T-helper 1 cell treated with Interleukin-12 subunit alpha and Interleukin-12 subunit beta and Interleukin-4 antibody, amounts not matched to agents 30 μg/mL and 1 μg/mL, for 36 hours (primary cell): ENCODE results near the gene GALR2.

ENCODE experiments used
- H3K27ac Mint-ChIP-seq: one replicate; pipeline ENCODE4 v1.8.0; 2021; ENCODE audit warnings: mild to moderate bottlenecking, mixed read lengths
- H3K27me3 Mint-ChIP-seq: one replicate; pipeline ENCODE4 v1.8.0; 2021; ENCODE audit warnings: low read depth, mixed read lengths
- H3K36me3 Mint-ChIP-seq: one replicate; pipeline ENCODE4 v1.8.0; 2021; ENCODE audit warnings: low read depth, mixed read lengths
- H3K4me1 Mint-ChIP-seq: one replicate; pipeline ENCODE4 v1.8.0; 2021; ENCODE audit warnings: low read depth, mixed read lengths
- H3K4me3 Mint-ChIP-seq: one replicate; pipeline ENCODE4 v1.8.0; 2021; ENCODE audit warnings: mild to moderate bottlenecking, moderate library complexity, mixed read lengths
- H3K9me3 Mint-ChIP-seq: one replicate; pipeline ENCODE4 v1.8.0; 2021; ENCODE audit warnings: mixed read lengths

Gene GALR2

DNA sequence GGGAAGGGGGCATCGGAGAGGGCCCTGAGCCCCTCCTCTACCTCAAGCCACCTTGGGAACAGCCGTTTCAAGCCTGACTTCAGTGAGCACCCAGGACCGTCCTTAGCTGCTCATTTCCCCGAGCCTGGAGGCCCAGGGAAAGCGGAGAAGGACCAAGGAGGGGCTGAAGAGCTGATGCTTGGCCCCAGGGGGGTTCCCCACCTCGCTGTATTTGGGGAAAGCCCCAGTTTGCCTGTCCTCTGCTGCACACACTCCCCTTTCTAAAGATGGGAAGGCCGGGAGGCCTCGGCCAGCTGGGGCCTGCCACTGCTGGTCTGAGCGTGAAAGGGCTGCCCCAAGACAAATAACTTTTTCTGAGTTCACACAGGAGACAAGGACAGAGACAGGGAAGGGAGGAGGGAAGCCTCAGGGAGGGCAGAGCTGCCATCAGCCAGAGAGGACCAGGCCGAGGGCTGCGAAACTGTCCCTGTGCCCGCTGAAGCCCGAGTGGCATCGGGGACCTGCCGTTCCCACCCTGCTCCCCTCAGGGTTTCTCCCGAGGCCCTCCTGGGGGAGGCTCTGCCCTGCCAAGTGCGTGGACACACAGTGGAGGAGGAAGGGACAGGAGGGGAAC, 16.0 kb downstream of the GALR2 start:
- Mint-ChIP-seq H3K9me3 (no peaks in the 10 kb centered on the region), H3K27me3 (no peaks in the 10 kb centered on the region), H3K4me1 (peaks cover 3% of the 10 kb centered on the region), H3K36me3 (peaks cover 20% of the 10 kb centered on the region), H3K27ac (no peak overlapping the region), H3K4me3 (no peak overlapping the region)

DNA sequence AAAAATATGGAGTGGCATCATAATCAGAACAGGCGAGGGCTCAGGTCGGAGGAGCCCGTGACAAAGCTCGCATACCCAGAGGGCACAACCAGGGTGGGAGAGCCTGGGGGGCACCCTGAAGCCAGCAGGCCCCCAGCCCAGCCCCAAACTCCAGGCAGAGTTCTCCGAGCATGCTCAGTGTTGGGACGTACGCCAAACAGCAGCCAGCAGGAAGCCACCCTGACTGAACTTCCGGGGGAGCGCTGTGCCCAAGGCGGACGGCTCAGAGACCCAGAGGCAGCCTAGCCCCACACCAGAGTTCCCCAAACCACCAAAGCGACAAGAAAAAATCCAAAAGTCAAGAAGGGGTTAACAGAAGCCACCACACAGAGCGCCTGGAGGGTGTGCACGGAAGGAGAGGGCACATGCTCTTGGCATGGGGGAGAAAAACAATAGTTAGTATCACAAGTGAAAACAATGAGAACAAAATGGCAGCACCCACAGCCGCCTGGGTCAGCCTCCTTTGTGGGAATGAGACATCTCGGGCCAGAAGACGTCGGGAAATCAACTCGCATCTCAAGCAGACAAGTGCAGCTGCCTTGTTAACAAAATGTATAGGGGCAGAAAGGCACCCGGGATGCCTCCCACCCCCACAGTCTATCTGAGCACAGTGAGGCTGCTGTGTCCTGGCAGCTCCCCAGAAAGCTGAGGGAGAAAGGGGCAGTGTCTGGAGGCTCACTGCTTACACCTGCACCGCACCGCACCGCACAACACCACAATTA, 17.1 kb downstream of the GALR2 start:
- peaks cover 3% of the 10 kb centered on the region for H3K4me1 Mint-ChIP-seq
- peaks cover 17% of the 10 kb centered on the region for H3K36me3 Mint-ChIP-seq
- peak overlapping the region; percentile 86 for H3K27ac Mint-ChIP-seq
- no peaks in the 10 kb centered on the region for H3K9me3 Mint-ChIP-seq
- no peaks in the 10 kb centered on the region for H3K27me3 Mint-ChIP-seq
- H3K4me3 Mint-ChIP-seq, result peak overlapping the region; percentile 26

DNA sequence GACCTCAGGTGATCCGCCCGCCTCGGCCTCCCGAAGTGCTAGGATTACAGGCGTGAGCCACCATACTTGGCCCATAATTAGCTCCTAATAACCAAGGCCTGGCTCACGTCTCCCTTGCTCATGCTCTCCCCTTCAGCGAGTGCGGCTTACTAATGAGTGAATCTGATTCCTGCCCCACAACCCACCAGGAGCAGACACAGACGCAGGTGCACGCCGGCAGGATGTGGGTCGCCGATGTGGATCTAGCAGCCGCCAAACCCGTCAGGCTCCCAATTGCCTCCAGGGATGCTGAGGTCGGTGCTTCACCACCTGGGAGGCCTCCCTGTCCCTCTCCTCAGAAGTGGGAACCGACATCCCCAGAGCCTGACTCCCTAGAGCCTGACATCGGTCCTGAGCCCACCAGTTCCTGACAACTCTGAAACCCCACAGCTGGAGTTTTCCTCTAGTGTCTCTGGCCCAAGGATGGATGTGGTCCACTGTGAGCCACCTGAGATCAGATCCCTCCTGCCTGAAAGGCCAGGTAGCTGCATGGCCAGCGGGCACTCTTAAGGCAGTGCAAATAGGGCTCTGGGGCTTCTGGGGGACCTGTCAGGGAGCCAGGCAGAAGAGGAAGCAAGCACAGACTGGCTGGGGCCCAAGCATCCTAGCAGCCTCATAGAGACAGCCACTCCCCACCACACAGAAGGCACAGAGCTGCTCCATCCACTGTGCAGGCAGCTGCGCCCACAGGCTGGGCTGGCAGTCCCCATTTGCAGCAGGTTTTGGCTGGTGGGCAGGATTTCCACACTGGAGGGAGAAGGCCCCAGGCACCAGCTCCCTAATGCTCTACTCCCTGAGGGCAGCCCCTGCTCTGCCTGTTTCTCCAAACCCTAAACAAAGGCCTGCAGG, 18.2 kb downstream of the GALR2 start:
- H3K27me3 Mint-ChIP-seq, result no peaks in the 10 kb centered on the region
- H3K27ac Mint-ChIP-seq, result no peak overlapping the region
- peaks cover 20% of the 10 kb centered on the region for H3K36me3 Mint-ChIP-seq

DNA sequence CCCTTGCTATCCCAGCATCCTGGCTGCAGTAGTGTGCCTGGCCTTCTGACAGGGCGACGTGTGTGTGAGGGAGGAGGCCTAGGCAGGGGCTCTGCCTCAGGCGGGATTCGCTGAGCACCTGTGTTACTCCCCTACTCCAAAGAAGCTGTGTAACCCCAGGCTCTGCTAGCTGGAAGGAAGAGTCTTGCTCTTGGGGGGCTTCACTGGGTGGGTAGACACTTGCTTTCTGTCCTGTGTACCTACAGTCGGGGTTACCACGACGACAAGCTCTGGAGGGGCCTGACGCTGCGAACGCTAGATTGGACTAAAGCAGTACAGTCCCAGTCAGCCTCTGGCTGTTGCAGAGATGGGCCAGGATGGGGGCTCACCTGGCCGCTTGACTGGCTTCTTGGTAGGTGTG, 19.5 kb downstream of the GALR2 start:
- no peak overlapping the region for H3K4me3 Mint-ChIP-seq
- peaks cover 3% of the 10 kb centered on the region for H3K4me1 Mint-ChIP-seq
- H3K36me3 Mint-ChIP-seq, result peaks cover 27% of the 10 kb centered on the region
- H3K9me3 Mint-ChIP-seq, result no peaks in the 10 kb centered on the region
- H3K27ac Mint-ChIP-seq, result no peak overlapping the region
- H3K27me3 Mint-ChIP-seq, result no peaks in the 10 kb centered on the region

More for the DNA sequence above, 18.2 kb downstream of the GALR2 start:
- Mint-ChIP-seq H3K4me3 (no peak overlapping the region), H3K9me3 (no peaks in the 10 kb centered on the region), H3K4me1 (peaks cover 3% of the 10 kb centered on the region)

DNA sequence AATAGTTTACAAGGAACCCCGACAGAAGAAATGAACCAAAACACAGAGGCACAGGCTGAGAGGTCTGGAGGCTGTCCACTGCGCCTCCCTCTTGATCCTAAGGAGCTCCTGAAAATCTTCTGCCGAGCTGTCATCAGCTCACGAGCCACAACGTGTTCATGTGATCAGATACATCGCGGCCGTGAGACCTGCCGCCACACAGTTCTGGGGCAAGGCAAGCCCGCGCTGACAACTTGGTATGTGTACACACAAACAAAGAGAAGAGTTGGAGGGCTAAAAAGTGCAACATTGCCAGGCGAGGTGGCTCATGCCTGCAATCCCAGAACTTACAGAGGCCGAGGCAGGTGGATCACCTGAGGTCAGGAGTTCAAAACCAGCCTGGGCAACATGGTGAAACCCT, 21.4 kb downstream of the GALR2 start:
- Mint-ChIP-seq H3K4me3 (no peak overlapping the region), H3K27me3 (no peaks in the 10 kb centered on the region), H3K27ac (no peak overlapping the region), H3K36me3 (peaks cover 33% of the 10 kb centered on the region), H3K4me1 (peaks cover 8% of the 10 kb centered on the region), H3K9me3 (no peaks in the 10 kb centered on the region)

DNA sequence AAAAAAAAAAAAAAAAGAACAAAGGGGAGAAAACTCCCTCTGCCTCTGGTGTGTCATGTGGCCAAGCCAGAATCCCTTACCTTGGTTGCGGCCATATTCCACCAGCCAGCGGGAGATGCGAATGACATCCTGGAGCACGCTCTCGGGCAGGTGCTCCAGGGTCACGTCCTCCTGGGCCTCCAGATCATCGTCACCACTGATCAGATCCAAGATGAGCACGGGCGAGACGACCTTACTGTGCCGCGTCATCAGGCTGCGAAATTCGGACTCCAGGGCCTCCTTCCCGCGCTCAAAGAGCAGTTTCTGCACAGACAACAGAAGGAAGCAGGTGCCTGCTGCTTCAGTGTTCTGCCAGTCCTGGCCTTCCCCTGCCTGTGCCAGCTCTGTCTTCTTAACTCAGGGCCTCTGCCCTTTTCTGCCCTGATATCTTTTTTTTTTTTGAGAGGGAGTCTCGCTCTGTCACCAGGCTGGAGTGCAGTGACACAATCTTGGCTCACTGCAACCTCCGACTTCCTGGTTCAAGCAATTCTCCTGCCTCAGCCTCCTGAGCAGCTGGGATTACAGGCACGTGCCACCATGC, 23.2 kb downstream of the GALR2 start:
- peaks cover 16% of the 10 kb centered on the region for H3K4me1 Mint-ChIP-seq
- peaks cover 38% of the 10 kb centered on the region for H3K36me3 Mint-ChIP-seq
- no peak overlapping the region for H3K27ac Mint-ChIP-seq
- no peaks in the 10 kb centered on the region for H3K9me3 Mint-ChIP-seq
- no peaks in the 10 kb centered on the region for H3K27me3 Mint-ChIP-seq
- no peak overlapping the region for H3K4me3 Mint-ChIP-seq

DNA sequence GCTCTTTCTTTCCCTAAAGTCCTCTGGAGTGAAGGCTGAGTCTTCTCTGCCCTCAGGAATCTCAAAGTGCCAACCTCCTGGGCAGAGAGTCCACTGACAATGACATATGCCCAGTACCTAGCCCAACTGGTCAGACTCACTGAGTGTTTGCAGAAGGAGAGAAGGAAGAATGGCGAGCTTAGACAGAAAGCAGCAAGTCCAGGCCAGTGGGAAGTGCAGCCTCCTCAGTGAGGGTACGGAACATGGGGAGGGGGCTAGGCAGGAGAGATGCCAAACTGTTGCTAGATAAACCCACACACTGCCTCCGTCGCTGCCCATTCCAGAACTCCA, 28.3 kb downstream of the GALR2 start:
- Mint-ChIP-seq H3K27ac (peak overlapping the region; percentile 87), H3K27me3 (no peaks in the 10 kb centered on the region), H3K9me3 (no peaks in the 10 kb centered on the region), H3K36me3 (peaks cover 28% of the 10 kb centered on the region), H3K4me1 (peaks cover 21% of the 10 kb centered on the region), H3K4me3 (peak overlapping the region; percentile 89)

DNA sequence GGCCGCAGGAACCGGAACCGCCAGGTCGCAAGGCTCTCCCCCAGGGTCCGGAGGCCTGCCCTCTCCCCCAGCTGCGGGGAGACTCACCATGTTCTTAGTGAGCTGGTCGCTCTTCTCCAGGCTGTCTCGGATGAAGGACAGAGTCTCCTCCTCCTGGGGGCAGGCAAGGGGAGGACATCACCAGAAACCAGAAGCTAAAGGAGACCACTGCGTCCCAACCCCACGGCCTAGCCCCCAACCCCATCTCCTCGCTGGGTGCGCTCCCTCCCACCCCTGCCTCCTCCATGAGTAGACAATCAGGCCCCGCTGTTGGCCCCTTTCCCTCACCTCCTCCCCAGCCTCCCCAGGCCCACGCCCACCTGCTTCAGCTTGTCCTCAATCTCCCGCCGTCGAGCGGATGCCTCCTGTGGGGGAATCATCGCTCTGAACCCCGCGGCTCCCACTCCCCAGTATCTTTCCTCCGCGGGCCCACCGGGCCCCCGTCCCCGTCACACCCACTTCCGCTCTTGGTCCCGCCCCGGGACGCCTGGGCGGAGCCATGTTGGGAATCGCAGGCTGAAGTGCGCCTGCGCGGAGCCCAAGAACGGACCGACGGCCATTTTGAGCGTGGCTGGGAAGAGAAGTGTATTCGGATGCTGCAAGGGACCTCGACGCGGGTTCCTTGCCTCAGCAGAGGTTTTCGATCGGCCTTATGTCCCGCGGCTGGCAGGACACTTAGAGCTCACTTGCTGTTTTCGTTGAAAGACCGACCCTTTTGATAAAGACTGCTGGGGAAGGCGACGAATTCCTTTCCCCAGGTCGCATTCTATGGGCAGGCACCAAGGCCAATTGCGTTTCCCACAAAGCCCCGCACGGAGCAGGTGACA, 28.9 kb downstream of the GALR2 start, which contains the start of gene EXOC7:
EXOC7 (minus strand) TSS at position 514 of the 866 bp plus-strand sequence; CDS start at position 419, 95 bp downstream.
- peaks cover 21% of the 10 kb centered on the region for H3K4me1 Mint-ChIP-seq
- H3K4me3 Mint-ChIP-seq, result peak within 1 kb of the TSS; percentile 89
- no peaks in the 10 kb centered on the region for H3K27me3 Mint-ChIP-seq
- H3K36me3 Mint-ChIP-seq, result peaks cover 26% of the 10 kb centered on the region
- H3K9me3 Mint-ChIP-seq, result no peaks in the 10 kb centered on the region
- peak within 1 kb of the TSS; percentile 87 for H3K27ac Mint-ChIP-seq

DNA sequence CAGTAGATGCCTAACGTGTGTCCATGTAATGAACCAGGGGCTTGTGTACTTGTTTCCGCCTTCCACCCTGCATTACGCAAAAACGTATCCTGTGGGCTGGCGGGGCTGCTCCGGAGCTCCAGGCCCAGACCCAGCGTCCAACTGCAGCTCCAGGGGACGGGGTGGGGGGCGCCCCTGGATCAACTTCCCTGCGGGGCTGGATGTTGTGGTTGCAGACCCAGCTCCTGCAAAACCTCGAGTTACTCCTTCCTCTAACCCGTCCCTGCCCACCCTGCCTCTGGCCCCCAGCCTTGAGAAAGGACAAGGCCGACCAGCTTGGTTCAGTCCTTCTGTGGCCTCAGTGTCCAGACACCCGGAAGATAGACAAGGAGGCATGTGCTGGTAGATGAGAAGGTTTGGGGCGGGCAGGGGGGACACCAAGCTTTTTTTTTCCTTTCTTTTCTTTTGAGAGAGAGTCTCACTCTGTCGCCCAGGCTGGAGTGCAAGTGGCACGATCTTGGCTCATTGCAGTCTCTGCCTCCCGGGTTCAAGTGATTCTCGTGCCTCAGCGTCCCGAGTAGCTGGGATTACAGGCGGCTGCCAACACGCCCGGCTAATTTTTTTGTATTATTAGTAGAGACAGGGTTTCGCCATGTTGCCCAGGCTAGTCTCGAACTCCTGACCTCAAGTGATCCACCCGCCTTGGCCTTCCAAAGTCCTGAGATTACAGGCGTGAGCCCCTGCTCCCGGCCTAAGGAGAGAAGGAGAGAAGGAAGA, 29.7 kb downstream of the GALR2 start:
- Mint-ChIP-seq H3K27me3 (no peaks in the 10 kb centered on the region), H3K4me1 (peaks cover 21% of the 10 kb centered on the region), H3K27ac (peak overlapping the region; percentile 59), H3K9me3 (no peaks in the 10 kb centered on the region), H3K36me3 (peaks cover 21% of the 10 kb centered on the region), H3K4me3 (peak overlapping the region; percentile 89)

DNA sequence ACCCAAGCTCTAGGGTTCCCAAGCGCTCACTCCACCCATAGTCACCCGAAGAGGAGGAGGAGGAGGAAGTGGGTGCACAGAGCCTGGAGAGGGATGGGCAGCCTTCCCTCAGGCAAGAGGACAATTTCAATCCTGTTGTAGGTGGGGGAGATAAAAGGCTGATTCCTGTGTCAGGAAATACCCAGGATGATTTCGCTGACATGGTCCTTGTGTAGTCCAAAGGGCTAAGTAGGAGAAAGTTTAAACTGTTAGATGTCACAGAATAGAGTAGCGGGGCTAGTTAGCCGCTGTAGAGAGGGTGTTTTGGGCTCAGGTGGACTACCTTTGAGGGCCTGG, 30.3 kb downstream of the GALR2 start:
- peaks cover 15% of the 10 kb centered on the region for H3K36me3 Mint-ChIP-seq

DNA sequence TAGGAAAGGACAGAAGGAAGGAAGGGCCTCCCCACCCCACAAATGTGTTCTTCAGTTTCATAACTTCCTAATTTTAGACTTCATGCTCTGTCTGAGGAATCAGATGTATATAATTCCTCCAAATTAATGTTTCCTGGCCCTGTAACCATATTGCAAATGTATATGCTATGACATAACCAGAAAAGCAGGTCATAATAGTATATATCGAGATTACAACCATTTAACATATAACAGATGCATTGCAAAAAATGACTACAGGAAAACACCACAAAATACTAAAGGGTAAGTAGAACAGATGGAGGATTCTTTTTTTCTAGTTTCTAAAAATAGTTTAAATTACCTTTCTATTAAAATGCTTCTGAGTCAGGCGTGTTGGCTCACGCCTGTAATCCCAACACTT, 32.1 kb downstream of the GALR2 start:
- H3K27ac Mint-ChIP-seq, result no peak overlapping the region
- peaks cover 10% of the 10 kb centered on the region for H3K4me1 Mint-ChIP-seq
- H3K9me3 Mint-ChIP-seq, result no peaks in the 10 kb centered on the region
- H3K27me3 Mint-ChIP-seq, result peaks cover under 1% of the 10 kb centered on the region
- H3K4me3 Mint-ChIP-seq, result no peak overlapping the region
- H3K36me3 Mint-ChIP-seq, result peaks cover 7% of the 10 kb centered on the region

More for the DNA sequence above, 30.3 kb downstream of the GALR2 start:
- H3K9me3 Mint-ChIP-seq, result no peaks in the 10 kb centered on the region
- H3K27me3 Mint-ChIP-seq, result no peaks in the 10 kb centered on the region
- H3K4me3 Mint-ChIP-seq, result no peak overlapping the region
- peaks cover 17% of the 10 kb centered on the region for H3K4me1 Mint-ChIP-seq
- peak overlapping the region; percentile 59 for H3K27ac Mint-ChIP-seq

DNA sequence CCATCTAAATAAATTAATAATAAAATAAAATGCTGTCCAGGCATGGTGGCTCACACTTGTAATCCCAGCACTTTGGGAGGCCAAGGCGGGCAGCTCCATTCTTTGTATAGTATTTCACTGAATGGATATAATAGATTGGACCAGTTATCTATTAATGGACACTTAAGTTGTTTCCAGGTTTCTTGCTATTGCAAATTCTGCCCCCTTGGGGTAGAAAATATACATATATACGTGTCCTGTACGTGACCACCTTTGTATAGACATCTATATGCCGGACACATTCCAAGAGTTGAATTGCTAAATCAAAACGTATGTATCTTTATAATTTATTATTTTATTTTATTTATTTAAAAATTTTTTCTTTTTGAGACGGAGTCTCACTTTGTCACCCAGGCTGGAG, 32.9 kb downstream of the GALR2 start:
- peaks cover 5% of the 10 kb centered on the region for H3K36me3 Mint-ChIP-seq
- H3K4me1 Mint-ChIP-seq, result peaks cover 8% of the 10 kb centered on the region
- no peaks in the 10 kb centered on the region for H3K9me3 Mint-ChIP-seq
- no peak overlapping the region for H3K4me3 Mint-ChIP-seq
- H3K27ac Mint-ChIP-seq, result no peak overlapping the region
- peaks cover 8% of the 10 kb centered on the region for H3K27me3 Mint-ChIP-seq

DNA sequence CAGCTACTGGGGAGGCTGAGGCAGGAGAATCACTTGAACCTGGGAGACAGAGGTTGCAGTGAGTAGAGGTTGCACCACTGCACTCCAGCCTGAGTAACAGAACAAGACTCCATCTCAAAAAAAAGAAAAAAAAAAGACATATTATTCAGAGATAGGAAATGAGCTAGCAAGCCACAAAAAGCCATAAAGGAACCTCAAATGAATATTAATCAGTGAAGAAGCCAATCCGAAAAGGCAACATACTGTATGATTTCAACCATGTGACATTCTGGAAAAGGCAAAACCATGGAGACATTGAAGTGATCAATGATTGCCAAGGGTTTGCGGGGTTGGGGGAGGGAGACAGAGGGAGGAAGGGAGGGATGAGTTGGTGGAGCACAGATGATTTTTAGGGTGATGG, 37.4 kb downstream of the GALR2 start:
- no peaks in the 10 kb centered on the region for H3K36me3 Mint-ChIP-seq

More for the DNA sequence above, 37.4 kb downstream of the GALR2 start:
- H3K27me3 Mint-ChIP-seq, result peaks cover 8% of the 10 kb centered on the region
- no peak overlapping the region for H3K4me3 Mint-ChIP-seq
- H3K27ac Mint-ChIP-seq, result no peak overlapping the region
- H3K9me3 Mint-ChIP-seq, result no peaks in the 10 kb centered on the region
- no peaks in the 10 kb centered on the region for H3K4me1 Mint-ChIP-seq
